HG03175 (cell line): ENCODE measurements around the gene SLC1A7.

Source experiments
- ATAC-seq: cut with Tn5 transposase; IDR thresholded peaks from one replicate; pipeline ENCODE4 v1.9.1; 2021; ENCODE audit warnings: mild to moderate bottlenecking, moderate library complexity; ENCODE audit not compliant: unreplicated experiment

Gene SLC1A7

GRCh38 chr1:53093451-53093754 lies 49.0 kb downstream of the SLC1A7 start:
- ATAC-seq = no peak

- no peak for ATAC-seq
Observed at GRCh38 chr1:53092659-53093450, 49.6 kb downstream of the SLC1A7 start.

DNA sequence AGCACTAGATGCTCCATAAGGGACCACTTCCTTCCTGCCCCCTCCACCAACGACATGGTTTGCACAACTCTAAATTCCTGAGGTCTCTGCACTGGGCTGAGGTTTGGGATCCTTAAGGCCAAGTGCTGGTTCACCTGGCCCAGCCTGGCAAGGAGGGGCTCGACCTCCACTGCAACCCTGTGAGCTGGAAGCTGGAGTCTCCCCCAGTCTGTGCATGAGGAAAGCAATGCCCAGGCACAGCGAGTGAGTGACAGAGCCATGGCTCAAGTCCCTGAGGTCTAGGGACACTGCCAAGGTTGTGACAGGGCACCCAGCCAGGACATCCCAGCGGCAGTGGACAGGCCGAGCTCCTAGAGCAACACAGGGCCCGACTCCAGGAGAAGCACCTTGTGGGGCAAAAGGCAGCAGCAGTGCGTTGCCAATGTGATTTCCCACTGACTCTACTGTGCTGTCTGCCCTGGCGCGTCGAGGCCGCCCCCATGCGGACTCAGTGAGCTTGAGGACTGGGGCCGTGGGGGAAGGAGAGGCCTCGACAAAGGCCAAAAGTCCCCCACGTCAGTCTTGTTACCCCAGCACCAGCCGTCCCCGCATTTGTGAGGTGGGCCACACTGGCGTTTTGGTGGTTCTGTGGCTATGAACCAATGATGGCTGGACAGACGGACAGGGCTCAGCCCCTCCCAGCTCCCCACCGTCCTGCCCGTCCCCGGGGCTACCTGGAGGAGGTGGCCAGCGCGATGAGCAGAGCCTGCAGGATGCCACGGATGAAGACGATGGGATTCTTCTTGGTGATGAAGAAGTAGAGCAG lies 50.4 kb downstream of the SLC1A7 start:
- no peak for ATAC-seq

- no peak for ATAC-seq
Observed at GRCh38 chr1:53090227-53091147, 52.0 kb downstream of the SLC1A7 start.

- no peak for ATAC-seq
Observed at GRCh38 chr1:53089478-53090226, 52.8 kb downstream of the SLC1A7 start.

DNA sequence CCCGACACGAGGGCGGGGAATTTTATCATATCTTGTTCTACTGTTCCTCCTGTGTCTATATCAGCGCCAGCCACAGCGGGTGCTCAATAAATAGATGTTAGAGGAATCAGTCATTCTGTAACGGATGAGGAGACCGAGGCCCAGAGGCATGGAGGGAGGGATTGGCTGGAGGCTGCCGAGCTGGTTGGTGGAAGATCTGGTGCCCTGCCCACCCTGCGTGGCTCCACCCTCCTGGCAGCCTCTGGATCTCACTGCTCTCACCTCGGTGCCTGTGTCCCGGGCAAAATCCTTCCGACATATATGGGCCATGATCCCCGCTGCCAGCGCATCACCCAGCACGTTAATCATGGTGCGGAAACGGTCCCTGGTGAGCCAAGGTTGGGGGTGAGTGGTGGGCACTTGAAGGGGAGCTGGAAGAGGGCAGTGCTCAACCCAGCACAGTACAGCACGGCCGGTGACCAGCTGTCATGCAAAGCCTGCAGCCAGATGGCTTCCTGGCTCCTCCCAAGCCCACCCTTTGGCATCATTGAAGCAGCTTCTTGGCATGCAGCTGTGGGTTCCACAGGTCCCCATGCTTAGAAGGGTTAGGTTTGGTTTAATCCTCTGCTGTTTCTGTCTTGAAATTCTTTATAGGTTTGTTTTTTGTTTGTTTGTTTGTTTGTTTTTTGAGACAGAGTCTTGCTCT lies 53.7 kb downstream of the SLC1A7 start:
- ATAC-seq = no peak

DNA sequence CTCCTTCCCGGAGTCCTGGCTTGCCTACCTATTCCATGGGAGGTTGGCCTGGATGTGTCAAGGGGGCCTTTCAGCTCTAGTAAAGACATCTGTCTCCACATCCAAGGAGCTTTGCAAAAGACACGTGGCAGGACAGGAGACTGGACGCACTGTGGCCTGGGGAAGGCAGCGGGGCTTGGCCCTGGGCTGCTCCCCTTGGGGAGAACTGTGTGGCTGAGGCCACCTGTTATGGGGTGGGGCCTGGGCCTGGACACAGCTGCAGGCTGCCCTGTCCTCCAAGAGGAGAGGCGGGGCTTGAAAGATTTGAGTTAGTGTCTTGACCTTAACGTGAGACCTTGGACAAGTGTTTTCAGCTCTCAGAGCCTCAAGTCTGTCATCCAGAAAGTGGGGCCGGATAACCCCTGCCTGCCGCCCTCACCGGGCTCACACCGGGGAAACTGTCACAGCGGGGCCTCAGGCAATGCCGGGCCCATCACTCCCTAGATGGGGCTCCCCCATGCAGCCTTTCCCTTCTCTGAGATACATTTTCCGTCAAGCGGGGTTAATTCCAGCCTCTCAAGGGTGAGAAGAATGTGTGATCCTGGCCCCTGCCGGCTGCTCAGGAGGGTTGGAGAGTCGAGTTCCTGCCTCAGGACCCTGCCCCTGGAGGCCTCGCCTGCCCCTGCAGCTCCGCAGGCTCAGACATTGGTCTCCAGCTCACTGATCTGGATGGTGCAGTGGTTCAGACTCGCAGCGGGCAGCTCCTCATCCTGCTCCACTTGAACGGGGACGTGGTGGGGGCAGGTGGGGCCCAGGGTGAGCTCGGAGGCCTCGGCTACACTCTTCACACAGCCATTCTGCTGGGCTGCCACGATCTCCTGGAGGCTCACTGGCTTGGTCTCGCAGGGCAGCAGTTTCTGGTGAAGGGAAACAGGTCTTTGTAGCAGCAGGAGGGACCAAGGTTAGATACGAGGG lies 54.8 kb downstream of the SLC1A7 start:
- no peak for ATAC-seq

GRCh38 chr1:53086491-53087070 lies 55.9 kb downstream of the SLC1A7 start:
- no peak for ATAC-seq

- ATAC-seq = no peak
Observed at GRCh38 chr1:53085405-53085804, 57.0 kb downstream of the SLC1A7 start.

DNA sequence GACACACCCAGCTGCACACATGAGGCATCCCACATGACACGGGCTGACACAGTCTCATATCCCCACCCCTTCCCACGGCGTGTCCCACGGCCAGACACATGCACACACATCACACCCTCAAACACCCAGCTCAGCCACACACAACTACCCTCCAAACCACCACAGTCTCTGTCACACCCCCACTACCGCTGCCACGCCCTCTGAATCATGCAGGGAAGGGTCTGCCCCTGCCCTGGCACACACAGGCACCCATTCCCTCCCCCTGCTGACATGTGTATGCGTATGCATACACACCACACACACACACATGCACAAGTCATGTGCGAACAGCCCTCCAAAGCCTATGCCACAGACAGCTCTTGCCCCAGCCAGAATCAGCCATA lies 57.9 kb downstream of the SLC1A7 start:
- ATAC-seq = no peak

DNA sequence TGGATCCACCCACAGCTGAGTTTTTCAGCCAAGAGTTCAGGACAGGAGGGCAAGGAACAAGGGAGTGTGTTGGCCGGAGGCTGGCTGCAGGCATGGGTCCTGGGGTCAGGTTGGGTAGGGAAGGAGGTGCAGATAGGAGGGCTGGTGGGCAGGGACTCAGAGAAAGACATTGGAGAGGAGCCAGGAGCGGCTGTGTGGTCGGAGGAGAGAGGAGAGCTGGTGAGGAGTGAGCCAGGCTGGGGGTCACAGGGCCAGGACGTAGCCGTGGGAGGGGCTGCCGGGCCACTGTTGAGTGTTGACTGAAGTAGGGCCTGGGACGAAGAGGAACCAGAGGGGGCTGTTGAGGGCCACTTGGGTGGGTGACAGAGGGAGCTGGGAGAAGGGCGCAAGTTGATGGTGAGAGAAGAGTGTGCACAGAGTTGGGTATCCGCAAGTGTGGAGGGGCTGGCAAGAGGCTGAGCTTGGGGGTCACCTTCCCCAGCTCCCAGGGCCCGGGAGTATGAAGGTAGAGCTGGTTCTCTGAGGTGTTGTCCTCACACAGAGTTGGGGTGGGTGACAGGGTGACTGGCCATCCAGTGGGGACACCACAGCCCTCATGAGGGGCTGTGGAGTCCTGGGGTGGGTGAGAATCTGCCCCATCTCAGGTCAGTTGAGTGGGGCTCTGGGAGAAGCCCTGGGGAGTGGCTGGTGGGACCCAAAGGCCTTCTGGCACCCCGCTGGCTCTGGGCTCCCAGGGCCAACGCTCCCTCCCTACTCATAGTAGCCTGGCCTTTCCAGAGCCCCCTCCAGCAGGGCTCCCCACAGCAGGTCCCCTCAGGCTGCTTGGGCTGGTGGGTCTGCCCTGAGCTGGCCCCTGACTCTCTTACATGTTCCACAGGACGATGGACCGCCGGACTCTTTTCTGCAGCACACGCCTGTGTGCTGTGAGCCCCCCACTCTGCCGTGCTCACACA lies 58.5 kb downstream of the SLC1A7 start:
- ATAC-seq = no peak

DNA sequence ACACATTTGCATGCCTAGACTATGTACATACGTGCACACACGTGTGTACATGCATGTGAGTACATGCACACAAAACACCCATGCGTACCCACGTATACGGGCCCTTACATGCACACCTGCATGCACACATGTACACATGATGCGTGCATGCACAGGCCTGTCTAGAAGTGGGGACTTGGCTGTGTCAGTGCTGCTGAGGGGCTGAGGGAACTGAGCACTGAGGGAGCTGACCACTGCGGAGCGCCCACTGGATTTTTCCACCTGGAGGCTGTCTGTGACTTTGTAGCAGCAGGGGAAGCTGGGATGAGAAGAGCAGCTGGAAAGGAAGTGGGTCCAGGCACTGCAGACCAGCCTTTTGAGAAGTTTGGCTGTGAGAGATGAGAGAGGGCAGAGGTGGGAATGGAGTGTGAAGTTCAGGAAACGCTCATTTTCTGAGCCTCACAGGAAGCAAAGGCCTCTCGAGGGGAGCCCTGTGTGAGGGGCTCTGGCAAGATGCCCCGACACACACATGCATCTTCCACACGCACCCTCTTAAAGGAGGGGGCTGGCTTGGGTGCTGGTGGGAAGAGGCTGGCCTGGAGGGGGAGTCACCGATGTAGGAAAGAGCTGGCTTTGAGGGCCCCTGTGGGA lies 59.5 kb downstream of the SLC1A7 start:
- ATAC-seq = no peak

- ATAC-seq = no peak
Observed at GRCh38 chr1:53081384-53082066, 60.9 kb downstream of the SLC1A7 start.

DNA sequence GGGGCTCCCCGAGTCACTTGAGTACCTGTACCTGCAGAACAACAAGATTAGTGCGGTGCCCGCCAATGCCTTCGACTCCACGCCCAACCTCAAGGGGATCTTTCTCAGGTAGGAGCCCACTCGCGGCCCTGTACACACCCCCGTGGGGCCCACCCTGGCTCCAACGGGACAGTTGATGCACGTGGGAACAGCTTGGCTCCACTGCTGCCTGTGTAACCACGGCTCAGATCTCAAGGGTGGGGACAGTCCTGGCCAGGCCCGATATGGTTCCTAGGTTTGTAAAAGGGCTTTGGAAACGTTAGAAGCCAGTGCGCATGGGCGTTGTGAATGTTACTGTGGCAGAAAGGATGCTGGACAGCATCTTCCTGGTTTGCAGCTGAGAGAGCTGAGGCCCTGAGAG lies 61.7 kb downstream of the SLC1A7 start:
- no peak for ATAC-seq

DNA sequence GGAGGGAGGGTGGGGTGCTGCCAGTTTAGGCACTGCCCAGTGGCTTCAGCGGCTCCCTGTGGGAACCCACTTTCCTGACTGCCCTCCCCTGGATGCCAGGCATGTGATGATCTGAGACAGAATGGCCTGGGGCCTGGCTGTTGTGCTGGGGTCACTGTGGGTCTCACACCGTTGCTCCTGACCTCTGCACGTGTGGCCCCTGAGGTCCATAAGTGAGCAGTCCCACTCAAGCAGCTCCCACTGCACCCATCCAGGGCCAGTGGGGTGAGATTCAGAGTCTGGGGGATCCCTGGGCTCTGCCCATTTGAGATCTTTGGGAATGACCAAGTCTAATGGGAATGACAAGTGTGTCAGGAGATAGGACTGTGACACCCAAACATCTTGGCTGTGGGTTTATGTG lies 62.4 kb downstream of the SLC1A7 start:
- ATAC-seq = no peak

DNA sequence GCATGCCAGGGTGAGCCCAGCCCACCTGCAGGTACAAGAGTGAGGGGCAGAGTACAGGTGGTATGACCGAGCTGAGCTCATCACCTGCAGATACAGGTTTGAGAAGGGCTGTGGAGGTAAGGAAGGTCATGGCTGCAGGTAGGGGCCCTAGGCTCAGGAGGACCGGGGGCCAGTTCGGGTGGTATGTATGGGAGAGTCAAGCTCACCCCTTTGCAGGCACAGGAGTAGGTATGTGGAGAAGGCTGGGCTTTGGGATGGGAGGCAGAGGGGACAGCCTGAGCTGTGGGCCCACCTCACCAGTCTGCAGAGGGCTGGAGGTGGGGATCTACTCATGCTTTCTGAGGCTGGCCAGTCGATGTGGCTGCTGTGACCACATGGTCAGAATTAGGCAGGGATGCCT lies 63.2 kb downstream of the SLC1A7 start:
- ATAC-seq = no peak
